Measurements from ENCODE around the gene AQP6. TPM values are rescaled to one million over a fixed set of nuclear protein-coding genes. Genes with fewer than 3 reads are reported as not detected.

Gene AQP6
- total RNA-seq, 1 experiment from 2014 or later = 0.09 TPM

DNA sequence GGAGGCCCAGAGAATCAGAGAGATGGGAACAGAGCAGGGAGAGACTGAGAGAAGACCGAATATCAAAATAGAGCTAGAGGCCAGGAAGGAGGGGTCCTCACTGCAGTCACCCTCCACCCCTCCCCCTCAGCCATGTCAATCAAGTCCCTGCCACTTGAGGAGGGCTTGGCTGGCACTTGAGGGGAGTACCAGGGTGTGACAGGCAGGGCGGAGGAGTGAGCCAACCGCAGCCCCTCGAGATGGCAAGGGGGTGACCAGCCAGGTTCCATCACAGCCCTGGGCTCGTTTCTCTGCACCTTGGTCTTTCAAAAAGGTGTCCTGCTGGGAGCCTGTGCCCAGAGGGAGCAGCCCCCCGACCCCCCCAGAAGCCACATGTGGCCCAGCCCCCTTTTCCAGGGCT, 6.9 kb upstream of the AQP6 start:
- no peak overlapping the region for H3K56ac ChIP-seq (ENCODE audit: insufficient read length, low read depth, low read length)
- H2BK12ac ChIP-seq (ENCODE audit: insufficient read length, low read depth, low read length) = no peak overlapping the region
- H2BK20ac ChIP-seq (ENCODE audit: low read depth, low read length, poor library complexity, severe bottlenecking) = no peak overlapping the region
- H2AFZ ChIP-seq (ENCODE audit: low read length) = no peak overlapping the region
- H3K4ac ChIP-seq (ENCODE audit: low read depth, low read length) = no peak overlapping the region
- no peak overlapping the region for H4K8ac ChIP-seq (replicated peaks; ENCODE audit: insufficient read length, low read depth, low read length)
- H3K9me3 ChIP-seq (ENCODE audit: control insufficient read depth, low read depth, low read length) = no peaks in the 10 kb centered on the region
- H3K18ac ChIP-seq (ENCODE audit: insufficient read length, low read depth, low read length) = no peak overlapping the region
- DNase-seq = no peak
- Mint-ChIP-seq H3K9me3 (no peaks in the 10 kb centered on the region), H3K4me3 (no peak overlapping the region), H3K27me3 (ENCODE audit: low read depth) (peaks cover 53% of the 10 kb centered on the region), H3K4me1 (peaks cover 16 to 18% of the 10 kb centered on the region in 2 experiments), H3K36me3 (ENCODE audit: insufficient read depth in 1 of 3, low read depth in 3 of 3) (no peaks in the 10 kb centered on the region), H3K27ac (no peak overlapping the region)
- no peak overlapping the region for H3K27ac ChIP-seq (ENCODE audit: insufficient read length, low read depth, low read length)
- H3K23ac ChIP-seq (ENCODE audit: insufficient read length, low read depth, low read length) = no peak overlapping the region
- no CpG with 5 or more reads among the region's 6 CpGs for WGBS (ENCODE audit: extremely low coverage, insufficient read length, low lambda C conversion rate)
- H3K79me1 ChIP-seq (ENCODE audit: insufficient read depth, low read depth, low read length, poor library complexity, severe bottlenecking) = no peaks in the 10 kb centered on the region
- H3K14ac ChIP-seq (ENCODE audit: insufficient read depth, low read length) = no peak overlapping the region
- no peak overlapping the region for H2BK120ac ChIP-seq (ENCODE audit: low read depth, low read length, poor library complexity, severe bottlenecking)
- peaks cover 4% of the 10 kb centered on the region for H3K27me3 ChIP-seq (ENCODE audit: insufficient read depth, low read length)
- no peak overlapping the region for H3K4me2 ChIP-seq (ENCODE audit: insufficient read depth, insufficient read length, low read length)
- H3K4me1 ChIP-seq (ENCODE audit: insufficient read depth, low read length) = peaks cover under 1% of the 10 kb centered on the region; the same call in 1 of the 2 replicates
- no peak overlapping the region for H2BK15ac ChIP-seq (ENCODE audit: low read depth, low read length)
- H3K9ac ChIP-seq (ENCODE audit: extremely low read depth, insufficient read length, low read length) = no peak overlapping the region
- no peaks in the 10 kb centered on the region for H4K20me1 ChIP-seq (ENCODE audit: control insufficient read depth, insufficient read depth, insufficient read length)
- H3K23me2 ChIP-seq (ENCODE audit: insufficient read length, low read depth, low read length, poor library complexity, severe bottlenecking) = peaks cover 5% of the 10 kb centered on the region
- H4K5ac ChIP-seq (ENCODE audit: insufficient read length, low read depth, low read length) = no peak overlapping the region
- TF ChIP-seq CTCF (conservative IDR thresholded peaks at IDR 0.05) = no peak
- H4K91ac ChIP-seq (ENCODE audit: insufficient read length, low read depth, low read length) = no peak overlapping the region
- H3T11ph ChIP-seq (ENCODE audit: low read length) = no peak overlapping the region
- H2BK5ac ChIP-seq (ENCODE audit: insufficient read length, low read length) = no peak overlapping the region
- H2AK5ac ChIP-seq (ENCODE audit: insufficient read length, low read length) = no peak overlapping the region
- no peaks in the 10 kb centered on the region for H3K79me2 ChIP-seq (ENCODE audit: insufficient read depth, low read length)

Data from H9 (cell line).